Osteoblast (primary cell): ENCODE results near the gene TNS2. TPM values are rescaled to one million over a fixed set of nuclear protein-coding genes. Genes with fewer than 3 reads are reported as not detected.

Experiments
- DNase-seq: peaks from one replicate; pipeline ENCODE4 v3.0.0; 2011; ENCODE audit warnings: low spot score, mixed read lengths; ENCODE audit not compliant: insufficient read length; ENCODE audit errors: missing footprints
- H2AFZ ChIP-seq: 2 replicates; pipeline ENCODE4 v1.6.0; 2011; ENCODE audit warnings: mild to moderate bottlenecking, low read length
- H3K27ac ChIP-seq: 2 replicates; pipeline ENCODE4 v1.5.1; 2011; ENCODE audit warnings: mild to moderate bottlenecking, low read depth, low read length, moderate library complexity
- H3K27me3 ChIP-seq: 2 replicates; pipeline ENCODE4 v1.6.0; 2012; ENCODE audit warnings: mild to moderate bottlenecking, control low read depth, inconsistent platforms, low read length, moderate library complexity; ENCODE audit not compliant: insufficient read depth
- H3K36me3 ChIP-seq: 2 replicates; pipeline ENCODE4 v1.5.1; 2011; ENCODE audit warnings: mild to moderate bottlenecking, low read length, control low read depth, moderate library complexity; ENCODE audit not compliant: insufficient read depth
- H3K4me1 ChIP-seq: 2 replicates; pipeline ENCODE4 v1.5.1; 2011; ENCODE audit warnings: mild to moderate bottlenecking, low read length, control low read depth, moderate library complexity; ENCODE audit not compliant: insufficient read depth
- H3K4me2 ChIP-seq: 2 replicates; pipeline ENCODE4 v1.6.0; 2011; ENCODE audit warnings: mild to moderate bottlenecking, low read length; ENCODE audit not compliant: insufficient read depth
- H3K4me3 ChIP-seq: fragments of 200-600 bp; sonication (generic); 3 replicates; pipeline ENCODE4 v1.5.1; 2012; ENCODE audit warnings: mild to moderate bottlenecking, low read length, inconsistent platforms; ENCODE audit not compliant: insufficient read depth
- H3K79me2 ChIP-seq: 2 replicates; pipeline ENCODE4 v1.6.0; 2012; ENCODE audit warnings: mild to moderate bottlenecking, low read length, control low read depth, inconsistent platforms; ENCODE audit not compliant: insufficient read depth
- H3K9me3 ChIP-seq: 2 replicates; pipeline ENCODE4 v1.5.1; 2011; ENCODE audit warnings: low read depth, low read length, control low read depth
- H4K20me1 ChIP-seq: 2 replicates; pipeline ENCODE4 v1.6.0; 2012; ENCODE audit warnings: mild to moderate bottlenecking, low read length, control low read depth; ENCODE audit not compliant: insufficient read depth
- CTCF ChIP-seq: IDR thresholded peaks from 2 replicates; pipeline ENCODE4 v1.5.1; 2011; ENCODE audit warnings: mild to moderate bottlenecking, low read depth, low read length, moderate library complexity; ENCODE audit errors: extremely low read depth
- total RNA-seq: library from RNA; depleted of rRNA; stranded (reverse); fragments of >200 nt; gene quantifications from 2 replicates; pipeline ENCODE4 v1.2.3, GENCODE V29; 2012

The TNS2 gene
- total RNA-seq, 1 donor = 72.0 TPM

- DNase-seq = peak; percentile 72
- Histone ChIP-seq H3K4me3 (no peak overlapping the region), H3K27ac (peak overlapping the region; percentile 7), H2AFZ (no peak overlapping the region), H3K4me2 (peak overlapping the region; percentile 29), H3K79me2 (peaks cover 43% of the 10 kb centered on the region), H4K20me1 (peaks cover 3% of the 10 kb centered on the region), H3K36me3 (peaks cover 65% of the 10 kb centered on the region), H3K27me3 (no peaks in the 10 kb centered on the region), H3K4me1 (peaks cover 41% of the 10 kb centered on the region), H3K9me3 (no peaks in the 10 kb centered on the region)
- no peak for TF ChIP-seq CTCF
These were observed 22.0 kb downstream of the TNS2 start for GRCh38 chr12:53071591-53072551.

DNA sequence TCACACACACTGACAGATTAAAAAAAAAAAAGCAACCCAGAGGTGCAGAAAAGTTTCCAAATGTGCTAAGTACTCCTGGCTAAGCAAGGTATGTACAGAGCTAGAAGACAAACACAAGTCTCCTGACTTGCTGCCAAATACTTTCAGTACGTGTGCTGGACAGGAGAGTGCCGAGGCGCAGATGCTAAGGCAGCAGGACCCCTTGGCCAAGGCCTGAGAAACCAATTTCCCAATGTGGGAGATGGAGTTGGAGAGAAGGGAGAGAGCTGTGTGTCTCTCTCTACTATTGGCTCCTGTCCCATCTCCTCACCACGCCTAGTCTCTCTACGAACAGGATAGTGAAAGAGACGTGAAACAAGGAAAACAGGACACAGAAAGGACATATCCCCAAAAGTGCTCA lies 24.0 kb downstream of the TNS2 start:
- H3K4me3 ChIP-seq = no peak overlapping the region
- H3K27ac ChIP-seq = no peak overlapping the region
- no peak for DNase-seq
- no peak overlapping the region for H2AFZ ChIP-seq
- H3K36me3 ChIP-seq = peaks cover 61% of the 10 kb centered on the region
- H3K9me3 ChIP-seq = no peaks in the 10 kb centered on the region
- H3K4me2 ChIP-seq = no peak overlapping the region
- H3K79me2 ChIP-seq = peaks cover 63% of the 10 kb centered on the region
- peaks cover 3% of the 10 kb centered on the region for H4K20me1 ChIP-seq
- H3K4me1 ChIP-seq = peaks cover 29% of the 10 kb centered on the region
- TF ChIP-seq CTCF = no peak
- H3K27me3 ChIP-seq = no peaks in the 10 kb centered on the region

DNA sequence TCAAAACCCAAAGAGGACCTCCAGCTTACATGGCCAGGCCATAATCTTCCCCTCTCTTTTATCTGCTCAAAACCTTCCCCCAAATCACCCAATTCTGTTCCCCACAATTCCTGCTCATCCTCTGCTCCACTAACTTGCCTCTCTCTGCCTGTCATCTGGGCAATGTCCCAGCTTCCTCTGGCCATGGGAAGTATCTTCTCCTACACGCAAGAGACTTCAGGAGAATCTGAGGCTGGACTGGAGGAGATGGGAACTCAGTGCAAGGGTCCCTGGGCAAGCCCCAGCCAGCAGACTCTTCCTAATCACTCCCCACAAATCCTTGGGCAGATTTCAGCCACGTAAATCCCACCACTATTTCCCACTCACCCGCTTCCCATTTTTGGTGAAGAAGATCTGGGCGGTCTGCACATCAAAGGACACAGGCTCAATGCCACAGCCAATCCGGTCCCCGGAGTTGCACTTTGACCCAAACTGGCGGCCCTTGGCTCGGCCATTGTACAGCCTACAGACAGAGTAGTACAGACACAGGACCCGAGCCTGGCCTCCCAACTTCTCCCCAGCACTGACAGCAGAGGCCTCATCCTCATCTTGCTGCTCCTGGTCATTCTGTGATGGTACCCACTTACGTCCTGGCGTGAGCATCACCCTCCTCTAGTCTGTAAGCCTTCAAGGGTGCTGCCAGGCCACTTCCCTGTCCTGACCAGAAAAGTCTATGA lies 24.6 kb downstream of the TNS2 start:
- Histone ChIP-seq H3K79me2 (peaks cover 62% of the 10 kb centered on the region), H2AFZ (no peak overlapping the region), H3K27ac (no peak overlapping the region), H4K20me1 (peaks cover 3% of the 10 kb centered on the region), H3K4me1 (peaks cover 26% of the 10 kb centered on the region), H3K9me3 (no peaks in the 10 kb centered on the region), H3K4me3 (no peak overlapping the region), H3K36me3 (peaks cover 58% of the 10 kb centered on the region), H3K4me2 (no peak overlapping the region), H3K27me3 (no peaks in the 10 kb centered on the region)
- TF ChIP-seq CTCF = no peak
- peak; percentile 52 for DNase-seq

- H3K4me2 ChIP-seq = no peak overlapping the region
- peaks cover 31% of the 10 kb centered on the region for H3K4me1 ChIP-seq
- no peaks in the 10 kb centered on the region for H3K27me3 ChIP-seq
- H2AFZ ChIP-seq = no peak overlapping the region
- no peak for DNase-seq
- no peak overlapping the region for H3K4me3 ChIP-seq
- no peaks in the 10 kb centered on the region for H3K9me3 ChIP-seq
- peaks cover 58% of the 10 kb centered on the region for H3K79me2 ChIP-seq
- TF ChIP-seq CTCF = no peak
- H3K36me3 ChIP-seq = peaks cover 57% of the 10 kb centered on the region
- no peak overlapping the region for H3K27ac ChIP-seq
- H4K20me1 ChIP-seq = peaks cover 3% of the 10 kb centered on the region
These were observed 25.1 kb downstream of the TNS2 start for GRCh38 chr12:53074999-53075370.
